SJSA1 (cell line): ENCODE results near the gene TSTD1. TPM values are rescaled to one million over a fixed set of nuclear protein-coding genes. Genes with fewer than 3 reads are reported as not detected.
A peak's percentile ranks its signal among the peaks of the same experiment; 100 is the strongest.

ENCODE experiments used
- DNase-seq, 2 experiments: peaks; one replicate each; pipeline ENCODE4 v3.0.0-alpha.2; 2015 to 2020; ENCODE audit warnings: low spot score in 2 of 2, low read depth in 1 of 2
- H3K27ac ChIP-seq: fragments of 250-450 bp; sonication (Bioruptor Pico); 2 replicates; pipeline ENCODE4 v1.5.1; 2020; ENCODE audit warnings: mild to moderate bottlenecking, moderate library complexity
- H3K27me3 ChIP-seq: fragments of 250-450 bp; sonication (Bioruptor Pico); replicated peaks from 2 replicates; pipeline ENCODE4 v1.5.1; 2020; ENCODE audit warnings: mild to moderate bottlenecking, moderate library complexity
- H3K36me3 ChIP-seq: fragments of 250-450 bp; sonication (Bioruptor Pico); 2 replicates; pipeline ENCODE4 v1.5.1; 2020; ENCODE audit warnings: mild to moderate bottlenecking
- H3K4me1 ChIP-seq: fragments of 250-450 bp; sonication (Bioruptor Pico); replicated peaks from 2 replicates; pipeline ENCODE4 v1.6.1; 2021; ENCODE audit warnings: mild to moderate bottlenecking
- H3K4me3 ChIP-seq: fragments of 250-450 bp; sonication (Bioruptor Pico); 2 replicates; pipeline ENCODE4 v1.5.1; 2020; ENCODE audit warnings: mild to moderate bottlenecking
- H3K9me3 ChIP-seq: fragments of 250-450 bp; sonication (Bioruptor Pico); replicated peaks from 2 replicates; pipeline ENCODE4 v1.5.1; 2020; ENCODE audit warnings: mild to moderate bottlenecking
- total RNA-seq: library from RNA; depleted of rRNA; stranded (reverse); fragments of >200 nt; shearing (Covaris generic); gene quantifications from 2 replicates; pipeline ENCODE4 v1.2.3, GENCODE V29; 2014

TSTD1 gene
- total RNA-seq, 1 experiment from 2014 or later, result 3.1 TPM

GRCh38 chr1:161054805-161055204 is 16.0 kb upstream of the TSTD1 start:
- no peak overlapping the region for H3K27ac ChIP-seq
- H3K27me3 ChIP-seq, result no peaks in the 10 kb centered on the region
- H3K9me3 ChIP-seq, result no peaks in the 10 kb centered on the region
- no peak overlapping the region for H3K4me3 ChIP-seq
- H3K36me3 ChIP-seq, result no peaks in the 10 kb centered on the region
- no peak for DNase-seq
- no peaks in the 10 kb centered on the region for H3K4me1 ChIP-seq

- Histone ChIP-seq H3K27ac (no peak overlapping the region), H3K27me3 (no peaks in the 10 kb centered on the region), H3K4me3 (no peak overlapping the region), H3K4me1 (no peaks in the 10 kb centered on the region), H3K36me3 (no peaks in the 10 kb centered on the region), H3K9me3 (no peaks in the 10 kb centered on the region)
- no peak for DNase-seq
These were observed 15.5 kb upstream of the TSTD1 start for GRCh38 chr1:161054232-161054631.

- Histone ChIP-seq H3K9me3 (no peaks in the 10 kb centered on the region), H3K36me3 (no peaks in the 10 kb centered on the region), H3K27me3 (no peaks in the 10 kb centered on the region), H3K27ac (no peak overlapping the region), H3K4me3 (no peak overlapping the region), H3K4me1 (no peaks in the 10 kb centered on the region)
- DNase-seq, result no peak
These were observed 14.1 kb upstream of the TSTD1 start for GRCh38 chr1:161052899-161053298.

- DNase-seq, result no peak
- Histone ChIP-seq H3K27me3 (no peaks in the 10 kb centered on the region), H3K4me1 (no peaks in the 10 kb centered on the region; the same call in 1 of the 2 replicates), H3K27ac (no peak overlapping the region), H3K36me3 (no peaks in the 10 kb centered on the region), H3K4me3 (no peak overlapping the region), H3K9me3 (no peaks in the 10 kb centered on the region)
These were observed 12.5 kb upstream of the TSTD1 start for GRCh38 chr1:161051219-161051618.

- no peak for DNase-seq
- Histone ChIP-seq H3K9me3 (no peaks in the 10 kb centered on the region), H3K4me3 (no peak overlapping the region), H3K4me1 (peaks cover 4% of the 10 kb centered on the region), H3K27me3 (no peaks in the 10 kb centered on the region), H3K36me3 (peaks cover 6% of the 10 kb centered on the region), H3K27ac (no peak overlapping the region)
These were observed 10.4 kb upstream of the TSTD1 start for GRCh38 chr1:161048949-161049722.

GRCh38 chr1:161047436-161048420 is 9.0 kb upstream of the TSTD1 start:
- DNase-seq, result no peak
- Histone ChIP-seq H3K4me3 (no peak overlapping the region), H3K36me3 (peaks cover 14% of the 10 kb centered on the region), H3K27ac (no peak overlapping the region), H3K4me1 (peaks cover 6% of the 10 kb centered on the region), H3K27me3 (no peaks in the 10 kb centered on the region), H3K9me3 (no peaks in the 10 kb centered on the region)

- peaks cover 6% of the 10 kb centered on the region for H3K4me1 ChIP-seq
- peak overlapping the region; percentile 63 for H3K4me3 ChIP-seq
- peaks cover 24% of the 10 kb centered on the region for H3K36me3 ChIP-seq
- no peaks in the 10 kb centered on the region for H3K27me3 ChIP-seq
- peak overlapping the region; percentile 93 for H3K27ac ChIP-seq
- no peaks in the 10 kb centered on the region for H3K9me3 ChIP-seq
- no peak for DNase-seq
These were observed 8.0 kb upstream of the TSTD1 start for GRCh38 chr1:161046605-161047228.

- H3K36me3 ChIP-seq, result peaks cover 32% of the 10 kb centered on the region
- peaks cover 6% of the 10 kb centered on the region for H3K4me1 ChIP-seq
These were observed 7.2 kb upstream of the TSTD1 start, which contains the start of gene USF1 for GRCh38 chr1:161045736-161046604. Gene USF1, minus strand, starts transcription at chr1:161045977. Its CDS starts 2,702 bp downstream, at chr1:161043275.

GRCh38 chr1:161044908-161045735 is 6.4 kb upstream of the TSTD1 start:
- H3K4me1 ChIP-seq, result peaks cover 6% of the 10 kb centered on the region

More at GRCh38 chr1:161045736-161046604, 7.2 kb upstream of the TSTD1 start, which contains the start of gene USF1:
- H3K27ac ChIP-seq, result peak within 1 kb of the TSS; percentile 93
- peak; percentile 92 to 97 for DNase-seq
- no peaks in the 10 kb centered on the region for H3K9me3 ChIP-seq
- H3K27me3 ChIP-seq, result no peaks in the 10 kb centered on the region
- peak within 1 kb of the TSS; percentile 63 for H3K4me3 ChIP-seq

GRCh38 chr1:161044535-161044907 is 5.8 kb upstream of the TSTD1 start:
- peak overlapping the region; percentile 93 for H3K27ac ChIP-seq
- no peak for DNase-seq
- H3K27me3 ChIP-seq, result no peaks in the 10 kb centered on the region
- H3K4me1 ChIP-seq, result peaks cover 6% of the 10 kb centered on the region
- H3K9me3 ChIP-seq, result no peaks in the 10 kb centered on the region
- H3K4me3 ChIP-seq, result peak overlapping the region; percentile 63
- peaks cover 46% of the 10 kb centered on the region for H3K36me3 ChIP-seq

More at GRCh38 chr1:161044908-161045735, 6.4 kb upstream of the TSTD1 start:
- H3K36me3 ChIP-seq, result peaks cover 40% of the 10 kb centered on the region
- H3K9me3 ChIP-seq, result no peaks in the 10 kb centered on the region
- no peaks in the 10 kb centered on the region for H3K27me3 ChIP-seq
- peak overlapping the region; percentile 63 for H3K4me3 ChIP-seq
- DNase-seq, result peak; percentile 72 to 73
- H3K27ac ChIP-seq, result peak overlapping the region; percentile 93

- Histone ChIP-seq H3K27ac (no peak overlapping the region), H3K9me3 (no peaks in the 10 kb centered on the region), H3K4me3 (no peak overlapping the region), H3K36me3 (peaks cover 61% of the 10 kb centered on the region), H3K4me1 (peaks cover 6% of the 10 kb centered on the region), H3K27me3 (no peaks in the 10 kb centered on the region)
- DNase-seq, result no peak
These were observed 782 bp upstream of the TSTD1 start for GRCh38 chr1:161039546-161039945.

- no peaks in the 10 kb centered on the region for H3K27me3 ChIP-seq
- H3K4me3 ChIP-seq, result no peak overlapping the region
- DNase-seq, result no peak
- peaks cover 2% of the 10 kb centered on the region for H3K4me1 ChIP-seq
- peaks cover 59% of the 10 kb centered on the region for H3K36me3 ChIP-seq
- no peaks in the 10 kb centered on the region for H3K9me3 ChIP-seq
- no peak overlapping the region for H3K27ac ChIP-seq
These were observed 386 bp upstream of the TSTD1 start for GRCh38 chr1:161039154-161039545.
